HepG2 (cell line): ENCODE data around the gene RBBP8NL. TPM values are rescaled to one million over a fixed set of nuclear protein-coding genes. Genes with fewer than 3 reads are reported as not detected.

ENCODE experiments used
- GATAD2A ChIP-seq: IDR thresholded peaks from 2 replicates; pipeline ENCODE4 v1.6.1; 2016
- KAT2B ChIP-seq: fragments of 150-350 bp; IDR thresholded peaks from 2 replicates; pipeline ENCODE4 v1.6.1; 2014; ENCODE audit warnings: low read depth, low read length, borderline replicate concordance
- KDM5B ChIP-seq: sonication (generic); formaldehyde crosslinking; IDR thresholded peaks from 2 replicates; pipeline ENCODE4 v1.4.0; 2020; ENCODE audit warnings: missing genetic modification reagents, mild to moderate bottlenecking, borderline replicate concordance
- NCOR1 ChIP-seq: fragments of 200-600 bp; sonication (generic); IDR thresholded peaks from 2 replicates; pipeline ENCODE4 v1.7.0; 2017; ENCODE audit warnings: antibody characterized with exemption, low read length, borderline replicate concordance
- PLRG1 ChIP-seq: fragments of 450-650 bp; conservative IDR thresholded peaks from 2 replicates; pipeline ENCODE4 v1.6.1; 2016
- RBM39 ChIP-seq: fragments of 200-400 bp; formaldehyde crosslinking; IDR thresholded peaks from one replicate; pipeline ENCODE4 v1.6.1; 2018; ENCODE audit warnings: antibody characterized with exemption, mild to moderate bottlenecking, low read depth, low read length; ENCODE audit not compliant: poor library complexity, severe bottlenecking
- REL ChIP-seq: sonication (generic); formaldehyde crosslinking; conservative IDR thresholded peaks from 2 replicates; pipeline ENCODE4 v1.8.0; 2022; ENCODE audit warnings: mild to moderate bottlenecking, missing genetic modification reagents, moderate library complexity
- RXRA ChIP-seq: sonication (generic); formaldehyde crosslinking; IDR thresholded peaks from 2 replicates; pipeline ENCODE4 v1.5.1; 2020; ENCODE audit warnings: missing genetic modification reagents
- THAP11 ChIP-seq: IDR thresholded peaks from 2 replicates; pipeline ENCODE4 v1.6.1; 2016; ENCODE audit warnings: missing biosample characterization, missing genetic modification reagents
- ZBTB7A ChIP-seq: sonication (generic); formaldehyde crosslinking; IDR thresholded peaks from 2 replicates; pipeline ENCODE4 v1.8.0; 2022; ENCODE audit warnings: mild to moderate bottlenecking, missing genetic modification reagents
- ZNF333 ChIP-seq: sonication (generic); formaldehyde crosslinking; IDR thresholded peaks from 2 replicates; pipeline ENCODE4 v1.4.0; 2020; ENCODE audit warnings: mild to moderate bottlenecking, missing genetic modification reagents, borderline replicate concordance
- ZNF430 ChIP-seq: sonication (generic); formaldehyde crosslinking; IDR thresholded peaks from 2 replicates; pipeline ENCODE4 v1.9.0; 2021; ENCODE audit warnings: mild to moderate bottlenecking, missing genetic modification reagents
- ZNF510 ChIP-seq: sonication (generic); formaldehyde crosslinking; IDR thresholded peaks from 2 replicates; pipeline ENCODE4 v1.4.0; 2020; ENCODE audit warnings: low read depth, mild to moderate bottlenecking, missing genetic modification reagents
- ZNF746 ChIP-seq: sonication (generic); formaldehyde crosslinking; IDR thresholded peaks from 2 replicates; pipeline ENCODE4 v1.8.0; 2022; ENCODE audit warnings: mild to moderate bottlenecking, missing genetic modification reagents
- polyA plus RNA-seq, 8 experiments: library from polyadenylated mRNA; depleted of rRNA in 3 of 8; stranded (reverse) in 7 of 8; unstranded in 1 of 8; fragments of >200 nt; fragmentation: Illumina TruSeq in 4 of 8; extraction: Trizol in 4 of 8; gene quantifications; 2 replicates each; pipeline versions ENCODE4 v1.2.1 to v1.2.3, GENCODE V29; 2011 to 2016; ENCODE audit warnings: low read depth in 4 of 8, missing spikeins in 1 of 8, mixed read lengths in 1 of 8; ENCODE audit not compliant: insufficient read depth in 1 of 8
- total RNA-seq, 5 experiments: library from RNA; depleted of rRNA; stranded (reverse); fragments of >200 nt; fragmentation: Illumina TruSeq; extraction: Trizol; gene quantifications; 2 replicates each; pipeline ENCODE4 v1.2.3, GENCODE V29; 2016; ENCODE audit warnings: low read depth in 1 of 5
- TF ChIP-seq, protein P1 (sequence below): sonication (generic); formaldehyde crosslinking; IDR thresholded peaks from 2 replicates; pipeline ENCODE4 v1.5.1; 2020; ENCODE audit warnings: mild to moderate bottlenecking, missing genetic modification reagents, moderate library complexity
- TF ChIP-seq, protein P2 (sequence below): sonication (generic); formaldehyde crosslinking; IDR thresholded peaks from 2 replicates; pipeline ENCODE4 v1.4.0; 2020; ENCODE audit warnings: missing genetic modification reagents, borderline replicate concordance
- TF ChIP-seq, protein P3 (sequence below): sonication (generic); formaldehyde crosslinking; IDR thresholded peaks from 2 replicates; pipeline ENCODE4 v1.4.0; 2020; ENCODE audit warnings: missing genetic modification reagents
- TF ChIP-seq, protein P4 (sequence below): sonication (generic); formaldehyde crosslinking; IDR thresholded peaks from 2 replicates; pipeline ENCODE4 v1.8.0; 2022; ENCODE audit warnings: mild to moderate bottlenecking, missing genetic modification reagents, moderate library complexity

The RBBP8NL gene
- total and polyA plus RNA-seq, 2 of the 13 experiments (the other 11 are each of a cell fraction or from before 2014, with no cell fraction given), result 0.69 to 0.86 TPM

DNA sequence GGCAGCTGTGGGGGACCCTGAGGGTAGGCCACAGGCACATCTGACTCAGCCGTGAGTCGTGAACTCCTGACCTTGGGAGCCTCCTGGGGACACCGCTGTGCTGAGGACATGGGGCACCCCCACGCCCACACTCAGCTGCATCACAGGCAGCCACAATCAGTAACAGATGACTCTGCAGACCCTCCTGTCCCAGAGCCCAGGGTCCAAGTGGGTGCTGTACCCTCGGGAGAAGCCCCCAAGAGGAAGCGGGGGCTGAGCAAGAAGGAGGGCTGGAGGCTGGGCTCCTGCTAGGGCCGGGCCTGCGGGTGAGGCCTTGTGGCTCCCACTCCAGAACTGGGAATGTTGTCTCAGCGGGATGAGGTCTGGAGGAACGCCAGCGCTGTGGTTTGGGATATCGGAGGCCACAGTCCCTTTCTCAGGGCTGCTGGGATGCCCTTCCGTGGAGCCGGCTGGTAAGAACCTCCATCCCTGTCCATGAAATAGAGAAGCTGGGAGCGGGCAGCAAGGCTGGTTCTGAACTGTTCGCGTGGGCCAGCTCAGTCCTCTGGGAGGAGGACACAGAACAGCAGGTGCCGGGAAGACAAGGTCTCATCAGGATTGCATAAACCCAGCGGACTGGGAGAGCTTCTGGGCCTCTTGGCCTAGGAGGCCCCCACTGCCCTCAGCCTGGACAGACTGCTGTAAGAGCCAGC, 57.1 kb downstream of the RBBP8NL start (continued):
- TF ChIP-seq, protein P1, sequence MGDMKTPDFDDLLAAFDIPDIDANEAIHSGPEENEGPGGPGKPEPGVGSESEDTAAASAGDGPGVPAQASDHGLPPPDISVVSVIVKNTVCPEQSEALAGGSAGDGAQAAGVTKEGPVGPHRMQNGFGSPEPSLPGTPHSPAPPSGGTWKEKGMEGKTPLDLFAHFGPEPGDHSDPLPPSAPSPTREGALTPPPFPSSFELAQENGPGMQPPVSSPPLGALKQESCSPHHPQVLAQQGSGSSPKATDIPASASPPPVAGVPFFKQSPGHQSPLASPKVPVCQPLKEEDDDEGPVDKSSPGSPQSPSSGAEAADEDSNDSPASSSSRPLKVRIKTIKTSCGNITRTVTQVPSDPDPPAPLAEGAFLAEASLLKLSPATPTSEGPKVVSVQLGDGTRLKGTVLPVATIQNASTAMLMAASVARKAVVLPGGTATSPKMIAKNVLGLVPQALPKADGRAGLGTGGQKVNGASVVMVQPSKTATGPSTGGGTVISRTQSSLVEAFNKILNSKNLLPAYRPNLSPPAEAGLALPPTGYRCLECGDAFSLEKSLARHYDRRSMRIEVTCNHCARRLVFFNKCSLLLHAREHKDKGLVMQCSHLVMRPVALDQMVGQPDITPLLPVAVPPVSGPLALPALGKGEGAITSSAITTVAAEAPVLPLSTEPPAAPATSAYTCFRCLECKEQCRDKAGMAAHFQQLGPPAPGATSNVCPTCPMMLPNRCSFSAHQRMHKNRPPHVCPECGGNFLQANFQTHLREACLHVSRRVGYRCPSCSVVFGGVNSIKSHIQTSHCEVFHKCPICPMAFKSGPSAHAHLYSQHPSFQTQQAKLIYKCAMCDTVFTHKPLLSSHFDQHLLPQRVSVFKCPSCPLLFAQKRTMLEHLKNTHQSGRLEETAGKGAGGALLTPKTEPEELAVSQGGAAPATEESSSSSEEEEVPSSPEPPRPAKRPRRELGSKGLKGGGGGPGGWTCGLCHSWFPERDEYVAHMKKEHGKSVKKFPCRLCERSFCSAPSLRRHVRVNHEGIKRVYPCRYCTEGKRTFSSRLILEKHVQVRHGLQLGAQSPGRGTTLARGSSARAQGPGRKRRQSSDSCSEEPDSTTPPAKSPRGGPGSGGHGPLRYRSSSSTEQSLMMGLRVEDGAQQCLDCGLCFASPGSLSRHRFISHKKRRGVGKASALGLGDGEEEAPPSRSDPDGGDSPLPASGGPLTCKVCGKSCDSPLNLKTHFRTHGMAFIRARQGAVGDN (CRISPR knock-in tag), result no peak
- TF ChIP-seq THAP11 (CRISPR knock-in tag), result 0 out of 2 replicates have a peak, but pooled peaks have one; percentile 4
- TF ChIP-seq ZNF333 (CRISPR knock-in tag), result 0 out of 2 replicates have a peak, but pooled peaks have one; percentile 2
- no peak for TF ChIP-seq KAT2B
- TF ChIP-seq GATAD2A (CRISPR knock-in tag), result peak; percentile 48; the same call in 1 of the 2 replicates
- TF ChIP-seq, protein P2, sequence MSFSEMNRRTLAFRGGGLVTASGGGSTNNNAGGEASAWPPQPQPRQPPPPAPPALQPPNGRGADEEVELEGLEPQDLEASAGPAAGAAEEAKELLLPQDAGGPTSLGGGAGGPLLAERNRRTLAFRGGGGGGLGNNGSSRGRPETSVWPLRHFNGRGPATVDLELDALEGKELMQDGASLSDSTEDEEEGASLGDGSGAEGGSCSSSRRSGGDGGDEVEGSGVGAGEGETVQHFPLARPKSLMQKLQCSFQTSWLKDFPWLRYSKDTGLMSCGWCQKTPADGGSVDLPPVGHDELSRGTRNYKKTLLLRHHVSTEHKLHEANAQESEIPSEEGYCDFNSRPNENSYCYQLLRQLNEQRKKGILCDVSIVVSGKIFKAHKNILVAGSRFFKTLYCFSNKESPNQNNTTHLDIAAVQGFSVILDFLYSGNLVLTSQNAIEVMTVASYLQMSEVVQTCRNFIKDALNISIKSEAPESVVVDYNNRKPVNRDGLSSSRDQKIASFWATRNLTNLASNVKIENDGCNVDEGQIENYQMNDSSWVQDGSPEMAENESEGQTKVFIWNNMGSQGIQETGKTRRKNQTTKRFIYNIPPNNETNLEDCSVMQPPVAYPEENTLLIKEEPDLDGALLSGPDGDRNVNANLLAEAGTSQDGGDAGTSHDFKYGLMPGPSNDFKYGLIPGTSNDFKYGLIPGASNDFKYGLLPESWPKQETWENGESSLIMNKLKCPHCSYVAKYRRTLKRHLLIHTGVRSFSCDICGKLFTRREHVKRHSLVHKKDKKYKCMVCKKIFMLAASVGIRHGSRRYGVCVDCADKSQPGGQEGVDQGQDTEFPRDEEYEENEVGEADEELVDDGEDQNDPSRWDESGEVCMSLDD, result peak; percentile 97
- TF ChIP-seq, protein P3, sequence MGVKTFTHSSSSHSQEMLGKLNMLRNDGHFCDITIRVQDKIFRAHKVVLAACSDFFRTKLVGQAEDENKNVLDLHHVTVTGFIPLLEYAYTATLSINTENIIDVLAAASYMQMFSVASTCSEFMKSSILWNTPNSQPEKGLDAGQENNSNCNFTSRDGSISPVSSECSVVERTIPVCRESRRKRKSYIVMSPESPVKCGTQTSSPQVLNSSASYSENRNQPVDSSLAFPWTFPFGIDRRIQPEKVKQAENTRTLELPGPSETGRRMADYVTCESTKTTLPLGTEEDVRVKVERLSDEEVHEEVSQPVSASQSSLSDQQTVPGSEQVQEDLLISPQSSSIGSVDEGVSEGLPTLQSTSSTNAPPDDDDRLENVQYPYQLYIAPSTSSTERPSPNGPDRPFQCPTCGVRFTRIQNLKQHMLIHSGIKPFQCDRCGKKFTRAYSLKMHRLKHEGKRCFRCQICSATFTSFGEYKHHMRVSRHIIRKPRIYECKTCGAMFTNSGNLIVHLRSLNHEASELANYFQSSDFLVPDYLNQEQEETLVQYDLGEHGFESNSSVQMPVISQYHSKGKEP (CRISPR knock-in tag), result no peak
- TF ChIP-seq RBM39, result peak; percentile 46
- TF ChIP-seq ZNF510, result no peak
- peak; percentile 14 for TF ChIP-seq ZNF430
- no peak; the same call in 1 of the 2 replicates for TF ChIP-seq KDM5B (CRISPR knock-in tag)
- TF ChIP-seq REL (CRISPR knock-in tag), result no peak
- no peak for TF ChIP-seq NCOR1
- no peak for TF ChIP-seq ZNF746
- no peak for TF ChIP-seq PLRG1
- TF ChIP-seq, protein P4, sequence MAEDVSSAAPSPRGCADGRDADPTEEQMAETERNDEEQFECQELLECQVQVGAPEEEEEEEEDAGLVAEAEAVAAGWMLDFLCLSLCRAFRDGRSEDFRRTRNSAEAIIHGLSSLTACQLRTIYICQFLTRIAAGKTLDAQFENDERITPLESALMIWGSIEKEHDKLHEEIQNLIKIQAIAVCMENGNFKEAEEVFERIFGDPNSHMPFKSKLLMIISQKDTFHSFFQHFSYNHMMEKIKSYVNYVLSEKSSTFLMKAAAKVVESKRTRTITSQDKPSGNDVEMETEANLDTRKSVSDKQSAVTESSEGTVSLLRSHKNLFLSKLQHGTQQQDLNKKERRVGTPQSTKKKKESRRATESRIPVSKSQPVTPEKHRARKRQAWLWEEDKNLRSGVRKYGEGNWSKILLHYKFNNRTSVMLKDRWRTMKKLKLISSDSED (CRISPR knock-in tag), result peak; percentile 95
- TF ChIP-seq RXRA (CRISPR knock-in tag), result peak; percentile 74
- 0 out of 2 replicates have a peak, but pooled peaks have one; percentile 17 for TF ChIP-seq ZBTB7A
